Mesothelial cell of epicardium (in vitro differentiated cells): Measurements from ENCODE around the gene SRRM1. TPM values are rescaled to one million over a fixed set of nuclear protein-coding genes. Genes with fewer than 3 reads are reported as not detected.

Experiments
- DNase-seq, 2 experiments: peaks; one replicate each; pipeline ENCODE4 v3.0.0; 2021; ENCODE audit warnings: low spot score in 2 of 2; ENCODE audit not compliant: unreplicated experiment in 2 of 2
- H3K27ac Mint-ChIP-seq: 2 replicates; pipeline ENCODE4 v1.8.0; 2021; ENCODE audit warnings: mixed read lengths
- H3K27me3 Mint-ChIP-seq: 2 replicates; pipeline ENCODE4 v1.8.0; 2021; ENCODE audit warnings: low read depth, mixed read lengths
- H3K36me3 Mint-ChIP-seq: 2 replicates; pipeline ENCODE4 v1.8.0; 2021; ENCODE audit warnings: mixed read lengths
- H3K4me1 Mint-ChIP-seq: 2 replicates; pipeline ENCODE4 v1.8.0; 2021; ENCODE audit warnings: mixed read lengths
- H3K4me3 Mint-ChIP-seq: 2 replicates; pipeline ENCODE4 v1.8.0; 2021; ENCODE audit warnings: mild to moderate bottlenecking, moderate library complexity, mixed read lengths
- H3K9me3 Mint-ChIP-seq: 2 replicates; pipeline ENCODE4 v1.8.0; 2021; ENCODE audit warnings: mixed read lengths
- CTCF ChIP-seq: fragments of 200-600 bp; sonication (generic); IDR thresholded peaks from one replicate; pipeline ENCODE4 v1.5.0; 2021; ENCODE audit warnings: antibody characterized with exemption; ENCODE audit not compliant: unreplicated experiment
- total RNA-seq: library from RNA; stranded (reverse); gene quantifications from 3 replicates; pipeline ENCODE4 v1.2.1, GENCODE V29; 2021

SRRM1 gene
- 206 to 219 TPM (median 219 TPM) in 3 replicates for total RNA-seq

- H3K36me3 Mint-ChIP-seq, result peaks cover 18% of the 10 kb centered on the region
- no peaks in the 10 kb centered on the region for H3K27me3 Mint-ChIP-seq
- H3K4me3 Mint-ChIP-seq, result peak within 1 kb of the TSS; percentile 96
- peaks cover 29% of the 10 kb centered on the region for H3K4me1 Mint-ChIP-seq
- peak within 1 kb of the TSS; percentile 100 for H3K27ac Mint-ChIP-seq
- TF ChIP-seq CTCF, result no peak
- H3K9me3 Mint-ChIP-seq, result no peaks in the 10 kb centered on the region
- peak; percentile 96 for DNase-seq
Measured at GRCh38 chr1:24642481-24643362, at the start of gene SRRM1. Gene SRRM1 (plus strand): TSS chr1:24643302. CDS start chr1:24643327, 25 bp downstream.

- Mint-ChIP-seq H3K9me3 (no peaks in the 10 kb centered on the region), H3K27me3 (no peaks in the 10 kb centered on the region), H3K4me3 (no peak overlapping the region), H3K27ac (peak overlapping the region; percentile 37), H3K36me3 (no peaks in the 10 kb centered on the region), H3K4me1 (peaks cover 10% of the 10 kb centered on the region)
- DNase-seq, result no peak
- TF ChIP-seq CTCF, result no peak
Measured at GRCh38 chr1:24594328-24594598, 48.8 kb upstream of the SRRM1 start.

GRCh38 chr1:24596401-24596880 lies 46.7 kb upstream of the SRRM1 start:
- Mint-ChIP-seq H3K27ac (no peak overlapping the region), H3K4me1 (peaks cover 10% of the 10 kb centered on the region), H3K27me3 (no peaks in the 10 kb centered on the region), H3K9me3 (no peaks in the 10 kb centered on the region), H3K4me3 (no peak overlapping the region), H3K36me3 (no peaks in the 10 kb centered on the region)
- DNase-seq, result no peak
- no peak for TF ChIP-seq CTCF

GRCh38 chr1:24599265-24599664 lies 43.8 kb upstream of the SRRM1 start:
- peaks cover 6% of the 10 kb centered on the region for H3K4me1 Mint-ChIP-seq
- no peaks in the 10 kb centered on the region for H3K9me3 Mint-ChIP-seq
- no peak overlapping the region for H3K27ac Mint-ChIP-seq
- H3K27me3 Mint-ChIP-seq, result no peaks in the 10 kb centered on the region
- H3K4me3 Mint-ChIP-seq, result no peak overlapping the region
- DNase-seq, result no peak
- H3K36me3 Mint-ChIP-seq, result no peaks in the 10 kb centered on the region
- TF ChIP-seq CTCF, result no peak

GRCh38 chr1:24600551-24600950 lies 42.6 kb upstream of the SRRM1 start:
- no peaks in the 10 kb centered on the region for H3K4me1 Mint-ChIP-seq
- no peak overlapping the region for H3K4me3 Mint-ChIP-seq
- H3K9me3 Mint-ChIP-seq, result no peaks in the 10 kb centered on the region
- TF ChIP-seq CTCF, result no peak
- DNase-seq, result no peak
- H3K27ac Mint-ChIP-seq, result no peak overlapping the region
- no peaks in the 10 kb centered on the region for H3K36me3 Mint-ChIP-seq
- no peaks in the 10 kb centered on the region for H3K27me3 Mint-ChIP-seq
